HEK293T (cell line): ENCODE data around the gene BCAM.

Experiments used
- ARNT ChIP-seq: fragments of 450-650 bp; IDR thresholded peaks from 2 replicates; pipeline ENCODE4 v1.6.1; 2017; ENCODE audit warnings: mild to moderate bottlenecking
- BHLHE40 ChIP-seq: fragments of 450-650 bp; IDR thresholded peaks from 2 replicates; pipeline ENCODE4 v1.6.1; 2016; ENCODE audit warnings: mild to moderate bottlenecking, moderate library complexity, borderline replicate concordance
- ELF4 ChIP-seq: fragments of 450-650 bp; IDR thresholded peaks from 2 replicates; pipeline ENCODE4 v1.6.1; 2017; ENCODE audit warnings: antibody characterized with exemption
- FOXM1 ChIP-seq: fragments of 450-650 bp; IDR thresholded peaks from 2 replicates; pipeline ENCODE4 v1.6.1; 2017; ENCODE audit warnings: mild to moderate bottlenecking, borderline replicate concordance
- SUZ12 ChIP-seq: fragments of 450-650 bp; IDR thresholded peaks from 2 replicates; pipeline ENCODE4 v1.6.1; 2016; ENCODE audit warnings: mild to moderate bottlenecking

- TF ChIP-seq ELF4, result no peak
- no peak for TF ChIP-seq ARNT
- TF ChIP-seq FOXM1, result no peak
- TF ChIP-seq BHLHE40, result no peak
- TF ChIP-seq SUZ12, result no peak
Measured at GRCh38 chr19:44817725-44818465, 9.0 kb downstream of the BCAM start.
